Neuron (in vitro differentiated cells): Measurements from ENCODE around the gene MPHOSPH9.

Experiments used
- H2AFZ ChIP-seq: one replicate; pipeline ENCODE4 v1.6.1; 2013; ENCODE audit warnings: low read depth, mild to moderate bottlenecking, inconsistent platforms, low read length, moderate library complexity
- H3K27me3 ChIP-seq: one replicate; pipeline ENCODE4 v1.6.1; 2013; ENCODE audit warnings: low read length; ENCODE audit not compliant: insufficient read depth
- H3K36me3 ChIP-seq: one replicate; pipeline ENCODE4 v1.6.1; 2013; ENCODE audit warnings: low read length; ENCODE audit not compliant: insufficient read depth
- H3K4me1 ChIP-seq: one replicate; pipeline ENCODE4 v1.6.1; 2013; ENCODE audit warnings: low read length; ENCODE audit not compliant: insufficient read depth
- H3K4me3 ChIP-seq: 2 replicates; pipeline ENCODE4 v1.5.1; 2013; ENCODE audit warnings: mild to moderate bottlenecking, low read length, moderate library complexity
- H3K9me3 ChIP-seq: one replicate; pipeline ENCODE4 v1.6.1; 2013; ENCODE audit warnings: low read length

MPHOSPH9 gene

DNA sequence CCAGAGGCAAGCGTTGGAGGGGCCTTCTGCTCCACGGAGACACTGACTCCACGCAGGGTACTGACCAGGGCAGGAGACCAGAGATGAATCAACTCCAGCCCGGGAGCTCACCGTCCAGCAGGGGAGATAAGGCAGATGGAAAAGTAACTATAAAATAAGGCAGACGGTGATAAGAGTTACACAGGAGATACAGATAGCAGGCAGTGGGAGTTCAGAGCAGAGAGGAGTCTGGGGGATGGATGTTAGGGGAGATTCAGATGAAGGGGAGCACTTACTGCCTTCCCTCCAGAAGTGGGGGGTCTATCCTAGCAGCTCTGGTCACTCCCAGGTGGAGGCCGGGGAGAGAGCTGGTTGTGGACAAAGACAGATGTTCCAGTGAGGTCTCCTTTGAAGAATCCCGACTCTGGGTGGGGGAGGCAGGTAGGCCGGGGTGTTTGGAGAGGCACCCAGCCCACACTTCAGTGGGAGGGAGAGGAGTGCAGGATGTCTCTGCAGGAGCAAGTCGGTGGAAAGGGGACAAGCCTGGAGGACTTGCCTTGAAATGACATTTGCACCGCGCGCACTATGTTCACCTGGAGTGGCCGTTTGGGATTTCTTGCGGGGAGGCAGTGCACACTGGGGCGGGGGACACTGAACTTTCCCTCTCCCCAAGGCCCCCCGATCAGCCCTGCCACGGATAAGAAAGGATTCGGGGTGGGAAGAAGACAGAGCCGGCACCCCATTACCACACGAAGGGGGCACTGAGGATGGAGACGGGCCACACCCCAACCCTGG lies 83.3 kb downstream of the MPHOSPH9 start:
- H2AFZ ChIP-seq = peak overlapping the region; percentile 79
- H3K9me3 ChIP-seq = no peaks in the 10 kb centered on the region
- peaks cover 16% of the 10 kb centered on the region for H3K4me1 ChIP-seq
- peaks cover 1% of the 10 kb centered on the region for H3K36me3 ChIP-seq
- H3K27me3 ChIP-seq = no peaks in the 10 kb centered on the region
- peak overlapping the region; percentile 62 for H3K4me3 ChIP-seq

GRCh38 chr12:123149088-123149487 lies 83.9 kb downstream of the MPHOSPH9 start:
- H2AFZ ChIP-seq = no peak overlapping the region
- H3K27me3 ChIP-seq = no peaks in the 10 kb centered on the region
- peaks cover 16% of the 10 kb centered on the region for H3K4me1 ChIP-seq
- no peaks in the 10 kb centered on the region for H3K36me3 ChIP-seq
- H3K9me3 ChIP-seq = no peaks in the 10 kb centered on the region
- no peak overlapping the region for H3K4me3 ChIP-seq

DNA sequence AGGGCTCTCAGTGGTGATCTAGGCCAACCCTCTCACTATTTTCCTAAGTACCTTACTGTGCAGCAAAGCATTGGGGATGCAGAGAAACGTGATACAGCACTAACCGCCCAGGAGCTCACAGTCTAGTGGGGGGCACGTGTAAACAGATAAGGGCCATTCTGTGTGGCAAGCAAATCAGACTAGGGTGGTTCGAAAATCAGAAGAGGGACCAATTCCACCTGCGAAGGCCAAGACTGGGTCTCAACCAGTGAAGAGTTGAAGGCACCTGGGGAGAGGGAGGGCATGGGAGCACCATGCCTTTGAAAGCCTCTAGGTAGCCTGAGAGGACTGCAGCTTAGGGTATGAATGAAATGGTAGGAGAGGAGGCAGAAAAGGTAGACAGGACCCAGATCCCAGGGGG lies 84.3 kb downstream of the MPHOSPH9 start:
- no peaks in the 10 kb centered on the region for H3K27me3 ChIP-seq
- H3K4me1 ChIP-seq = peaks cover 16% of the 10 kb centered on the region
- no peak overlapping the region for H3K4me3 ChIP-seq
- no peaks in the 10 kb centered on the region for H3K9me3 ChIP-seq
- H3K36me3 ChIP-seq = no peaks in the 10 kb centered on the region
- H2AFZ ChIP-seq = no peak overlapping the region

DNA sequence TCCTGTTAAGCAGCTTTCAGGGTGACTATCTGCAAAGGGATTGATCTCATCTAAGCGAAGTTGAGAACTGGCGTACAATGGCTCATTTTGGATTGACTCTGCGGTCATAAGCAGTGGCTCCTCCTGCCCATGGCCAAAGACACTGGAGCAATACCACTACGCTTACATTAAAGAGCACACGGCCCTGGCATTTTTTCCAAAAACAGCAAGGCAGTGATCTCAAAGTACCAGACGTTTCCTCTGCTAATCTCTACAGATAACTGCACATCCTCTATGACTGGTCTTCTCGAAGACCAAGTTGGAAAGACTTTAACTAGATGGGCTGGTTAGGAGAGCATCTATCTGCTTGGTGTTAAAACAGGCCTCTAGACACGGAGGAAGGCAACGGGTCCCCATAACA lies 84.7 kb downstream of the MPHOSPH9 start:
- Histone ChIP-seq H3K27me3 (no peaks in the 10 kb centered on the region), H3K4me1 (peaks cover 16% of the 10 kb centered on the region), H3K4me3 (no peak overlapping the region), H3K36me3 (no peaks in the 10 kb centered on the region), H2AFZ (no peak overlapping the region), H3K9me3 (no peaks in the 10 kb centered on the region)

GRCh38 chr12:123145211-123145610 lies 87.7 kb downstream of the MPHOSPH9 start:
- H3K4me3 ChIP-seq = no peak overlapping the region
- H3K36me3 ChIP-seq = no peaks in the 10 kb centered on the region
- no peaks in the 10 kb centered on the region for H3K27me3 ChIP-seq
- H3K9me3 ChIP-seq = no peaks in the 10 kb centered on the region
- H3K4me1 ChIP-seq = peaks cover 40% of the 10 kb centered on the region
- H2AFZ ChIP-seq = no peak overlapping the region

DNA sequence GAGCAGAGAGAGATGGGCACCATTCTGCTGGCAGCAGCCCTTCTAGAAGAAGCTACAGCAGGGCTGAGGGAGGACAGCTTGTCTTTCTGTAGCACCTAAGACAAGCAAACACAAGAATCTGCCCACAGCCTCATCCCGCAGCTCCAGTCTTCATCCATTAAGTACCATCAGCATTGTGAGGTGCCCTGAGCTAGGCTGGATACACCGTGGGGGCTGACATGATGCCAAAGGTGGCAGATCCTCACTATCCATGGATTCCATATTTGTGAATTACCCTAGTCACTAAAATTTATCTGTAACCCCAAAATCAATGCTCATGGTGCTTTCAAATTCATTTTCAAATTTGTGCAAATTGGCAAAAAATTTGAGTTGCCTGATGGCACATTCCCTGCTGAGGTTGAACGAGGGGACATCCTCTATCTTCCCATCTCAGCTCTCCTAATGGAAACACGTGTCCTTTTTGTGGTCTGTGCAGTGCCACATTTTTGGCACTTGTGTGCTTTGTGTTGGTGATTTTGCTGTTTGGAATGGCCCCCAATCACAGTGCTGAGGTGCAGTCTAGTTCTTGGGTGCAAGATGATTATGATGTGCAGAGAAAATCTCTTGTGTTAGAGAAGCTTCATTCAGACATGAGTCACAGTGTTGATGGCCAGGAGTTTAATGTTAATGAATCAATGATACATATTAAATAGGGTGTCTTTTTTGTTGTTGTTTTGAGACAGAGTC lies 89.0 kb downstream of the MPHOSPH9 start:
- Histone ChIP-seq H3K4me1 (peaks cover 36% of the 10 kb centered on the region), H3K9me3 (no peaks in the 10 kb centered on the region), H3K4me3 (no peak overlapping the region), H3K36me3 (no peaks in the 10 kb centered on the region), H2AFZ (no peak overlapping the region), H3K27me3 (no peaks in the 10 kb centered on the region)

DNA sequence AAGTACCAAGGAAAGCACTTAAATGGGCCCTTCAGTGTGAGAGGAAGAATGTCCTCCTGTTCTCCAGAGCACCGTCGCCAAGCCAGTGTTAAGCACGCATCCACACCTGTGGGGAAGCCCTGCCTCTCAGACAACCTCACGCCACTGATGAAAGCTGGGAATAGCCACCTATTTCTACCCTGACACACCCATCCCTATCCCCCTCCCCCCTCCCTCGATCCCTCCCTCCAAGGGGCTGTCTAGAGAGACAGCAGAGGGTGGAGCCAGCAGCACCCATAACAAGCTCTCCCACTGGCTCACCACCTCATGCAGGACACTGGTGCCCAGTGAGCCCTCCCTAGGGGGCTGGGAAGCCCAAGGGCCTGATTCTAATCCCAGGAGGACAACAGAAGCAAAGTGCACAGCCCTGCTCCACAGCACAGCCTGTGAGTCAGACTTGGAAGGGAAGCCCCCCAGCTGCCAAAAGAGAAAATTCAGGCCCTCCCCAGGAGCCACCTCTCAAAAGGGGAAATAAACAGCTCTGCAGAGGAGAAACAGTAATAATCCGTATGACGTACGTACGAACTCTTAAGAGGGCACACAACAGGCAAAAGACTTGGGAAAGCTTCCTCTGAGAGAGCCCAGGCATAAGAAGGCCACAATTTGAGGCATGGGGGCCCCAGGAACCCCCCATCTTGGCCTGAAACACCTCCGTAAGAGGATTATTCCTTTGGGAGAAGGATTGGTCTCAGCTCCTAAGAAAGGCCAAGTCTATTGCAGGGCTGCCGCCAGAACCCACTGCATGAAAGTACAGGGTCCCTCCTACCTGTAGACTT lies 89.8 kb downstream of the MPHOSPH9 start:
- H2AFZ ChIP-seq = no peak overlapping the region
- no peak overlapping the region for H3K4me3 ChIP-seq
- H3K4me1 ChIP-seq = peaks cover 36% of the 10 kb centered on the region
- no peaks in the 10 kb centered on the region for H3K36me3 ChIP-seq
- no peaks in the 10 kb centered on the region for H3K9me3 ChIP-seq
- H3K27me3 ChIP-seq = no peaks in the 10 kb centered on the region

GRCh38 chr12:123142518-123142840 lies 90.5 kb downstream of the MPHOSPH9 start:
- H3K27me3 ChIP-seq = no peaks in the 10 kb centered on the region
- peaks cover 36% of the 10 kb centered on the region for H3K4me1 ChIP-seq
- H2AFZ ChIP-seq = no peak overlapping the region
- no peaks in the 10 kb centered on the region for H3K36me3 ChIP-seq
- H3K9me3 ChIP-seq = no peaks in the 10 kb centered on the region
- no peak overlapping the region for H3K4me3 ChIP-seq

- no peaks in the 10 kb centered on the region for H3K27me3 ChIP-seq
- H3K9me3 ChIP-seq = no peaks in the 10 kb centered on the region
- peak overlapping the region; percentile 19 for H2AFZ ChIP-seq
- H3K36me3 ChIP-seq = no peaks in the 10 kb centered on the region
- peak overlapping the region; percentile 20 for H3K4me3 ChIP-seq
- H3K4me1 ChIP-seq = peaks cover 36% of the 10 kb centered on the region
Measured at GRCh38 chr12:123141615-123142517, 91.1 kb downstream of the MPHOSPH9 start.

GRCh38 chr12:123140676-123141614 lies 92.0 kb downstream of the MPHOSPH9 start:
- H3K36me3 ChIP-seq = no peaks in the 10 kb centered on the region
- no peaks in the 10 kb centered on the region for H3K9me3 ChIP-seq
- H3K4me3 ChIP-seq = peak overlapping the region; percentile 20
- H2AFZ ChIP-seq = no peak overlapping the region
- H3K27me3 ChIP-seq = no peaks in the 10 kb centered on the region
- H3K4me1 ChIP-seq = peaks cover 36% of the 10 kb centered on the region

DNA sequence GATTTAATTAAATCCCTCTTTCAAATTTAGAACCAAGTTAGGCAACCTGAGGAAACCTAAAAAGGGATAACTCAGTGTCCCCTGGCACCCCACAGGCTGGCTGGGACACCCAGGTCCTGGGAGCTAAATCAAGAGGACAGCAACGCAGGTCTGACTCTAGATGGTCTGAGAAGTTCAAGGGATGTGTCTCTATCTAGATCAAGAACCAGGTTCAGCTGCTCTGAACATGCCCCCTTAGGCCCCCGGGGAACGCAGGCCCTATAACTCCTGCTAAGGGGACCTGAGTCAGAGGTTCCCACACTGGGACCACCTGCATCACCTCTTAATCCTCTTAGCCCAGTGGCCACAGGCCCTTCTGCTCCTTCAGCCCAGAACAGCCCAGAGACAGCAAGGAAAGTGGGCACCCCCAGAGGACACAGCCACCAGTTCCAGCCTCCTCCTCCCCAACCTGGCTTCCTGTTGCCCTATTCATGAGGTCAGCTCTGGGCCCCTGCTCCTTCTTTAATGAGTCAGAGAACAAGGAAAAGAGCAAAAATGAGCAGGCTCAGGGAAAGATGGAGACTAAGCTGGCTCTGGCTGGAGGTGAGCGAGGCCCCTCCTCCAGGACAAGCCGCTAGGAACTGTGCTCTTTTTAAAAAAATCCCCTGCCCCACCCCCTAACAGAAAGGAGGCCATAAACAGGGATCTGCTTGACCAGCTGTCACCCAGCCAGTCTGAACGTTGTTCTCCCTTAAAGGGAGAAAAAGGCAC lies 92.8 kb downstream of the MPHOSPH9 start:
- Histone ChIP-seq H3K36me3 (no peaks in the 10 kb centered on the region), H3K4me3 (no peak overlapping the region), H3K9me3 (no peaks in the 10 kb centered on the region), H3K27me3 (no peaks in the 10 kb centered on the region), H2AFZ (no peak overlapping the region), H3K4me1 (peaks cover 36% of the 10 kb centered on the region)
